Measurements from ENCODE around the gene PF4V1. TPM values are rescaled to one million over a fixed set of nuclear protein-coding genes. Genes with fewer than 3 reads are reported as not detected.
A peak's percentile ranks its signal among the peaks of the same experiment; 100 is the strongest.

Gene PF4V1
- total RNA-seq, 1 donor from 2014 or later: not detected

DNA sequence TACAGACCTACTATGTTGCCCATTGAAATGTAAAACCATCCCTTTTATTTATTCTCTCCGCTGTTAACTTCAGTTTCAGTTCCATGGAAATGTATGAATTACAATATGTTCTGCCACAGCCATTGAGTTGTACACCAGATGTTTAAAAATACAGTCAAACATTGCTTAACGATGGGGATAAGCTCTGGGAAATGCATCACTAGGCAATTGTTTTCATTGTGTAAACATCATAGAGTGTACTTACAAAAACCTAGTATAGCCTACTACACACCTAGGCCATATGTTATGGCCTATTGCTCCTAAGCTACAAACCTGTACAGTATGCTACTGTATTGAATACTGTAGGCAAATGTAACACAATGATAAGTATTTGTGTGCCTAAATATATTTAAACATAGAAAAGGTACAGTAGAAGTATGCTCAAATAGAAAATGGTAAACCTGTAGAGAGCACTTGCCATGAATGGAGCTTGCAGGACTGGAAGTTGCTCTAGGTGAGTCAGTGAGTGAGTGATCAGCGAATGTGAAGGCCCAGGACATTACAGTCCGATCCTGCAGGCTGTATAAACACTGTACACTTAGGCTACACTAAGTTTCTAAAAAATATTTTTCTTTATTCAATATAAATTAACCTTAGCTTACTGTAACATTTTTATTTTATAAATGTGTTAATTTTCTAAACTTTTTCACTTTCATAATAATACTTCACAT lies 2.7 kb upstream of the PF4V1 start:
- TF ChIP-seq POLR2A (IDR thresholded peaks at IDR 0.05) (no peak), CTCF (IDR thresholded peaks at IDR 0.05) (no peak), POLR2AphosphoS5 (IDR thresholded peaks at IDR 0.05; ENCODE audit: insufficient read depth in 1 of 2, low read depth in 1 of 2) (no peak)
- Histone ChIP-seq H3K27ac (no peak overlapping the region), H3K36me3 (no peaks in the 10 kb centered on the region), H3K4me3 (no peak overlapping the region), H3K4me1 (peaks cover 10% of the 10 kb centered on the region), H3K9me3 (no peaks in the 10 kb centered on the region), H3K27me3 (no peaks in the 10 kb centered on the region)
- no peak for DNase-seq (ENCODE audit: extremely low spot score in 2 of 2)
- intact Hi-C loops (cut with DNase I): no loop called here

DNA sequence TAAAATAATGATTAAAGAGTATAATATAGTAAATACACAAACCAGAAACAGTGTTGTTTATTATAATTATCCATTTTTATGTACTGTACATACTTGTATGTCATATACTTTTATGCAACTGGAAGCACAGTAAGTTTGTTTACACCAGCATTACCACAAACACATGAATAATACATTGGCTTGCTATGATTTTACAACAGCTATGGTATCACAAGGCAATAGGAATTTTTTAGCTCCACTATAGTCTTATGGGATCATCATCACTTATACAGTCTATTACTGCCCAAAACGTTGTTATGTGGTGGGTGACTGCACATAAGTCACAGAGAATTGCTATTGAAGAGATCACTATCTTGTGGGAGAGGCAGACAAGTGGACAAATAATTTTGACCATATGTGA lies 1.8 kb upstream of the PF4V1 start:
- no peak overlapping the region for H3K27ac ChIP-seq
- H3K4me1 ChIP-seq: peaks cover 10% of the 10 kb centered on the region
- no peaks in the 10 kb centered on the region for H3K9me3 ChIP-seq
- DNase-seq (ENCODE audit: extremely low spot score in 2 of 2): no peak
- TF ChIP-seq CTCF (IDR thresholded peaks at IDR 0.05): no peak
- no peak for TF ChIP-seq POLR2AphosphoS5 (IDR thresholded peaks at IDR 0.05; ENCODE audit: insufficient read depth in 1 of 2, low read depth in 1 of 2)
- TF ChIP-seq POLR2A (IDR thresholded peaks at IDR 0.05): no peak
- no peaks in the 10 kb centered on the region for H3K36me3 ChIP-seq
- no peaks in the 10 kb centered on the region for H3K27me3 ChIP-seq
- no peak overlapping the region for H3K4me3 ChIP-seq
- intact Hi-C loops (cut with DNase I): no loop called here

DNA sequence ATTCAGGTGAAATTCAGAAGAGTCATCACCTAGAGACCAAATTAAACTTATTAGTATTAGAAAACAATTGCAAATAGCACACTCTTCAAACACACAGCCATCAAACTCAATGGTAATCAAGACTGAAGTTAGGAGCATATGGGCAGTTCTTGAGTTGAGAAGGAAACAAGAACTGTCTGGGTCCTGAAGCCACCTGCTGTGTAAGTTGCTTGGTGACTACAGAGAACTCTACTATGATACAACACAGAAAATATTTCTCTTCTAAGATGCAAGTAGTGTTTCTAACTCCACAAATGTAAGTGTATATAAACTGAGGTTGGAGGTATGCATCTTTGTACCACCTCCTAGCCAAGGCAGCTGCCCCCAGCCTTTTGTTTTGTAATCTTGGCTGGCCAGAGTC lies 325 bp upstream of the PF4V1 start:
- DNase-seq (ENCODE audit: extremely low spot score in 2 of 2): no peak
- Histone ChIP-seq H3K4me3 (no peak overlapping the region), H3K36me3 (no peaks in the 10 kb centered on the region), H3K9me3 (no peaks in the 10 kb centered on the region), H3K27ac (no peak overlapping the region), H3K27me3 (no peaks in the 10 kb centered on the region), H3K4me1 (peaks cover 10% of the 10 kb centered on the region)
- intact Hi-C loops (cut with DNase I): no loop called here
- TF ChIP-seq POLR2A (IDR thresholded peaks at IDR 0.05) (no peak), POLR2AphosphoS5 (IDR thresholded peaks at IDR 0.05; ENCODE audit: insufficient read depth in 1 of 2, low read depth in 1 of 2) (no peak), CTCF (IDR thresholded peaks at IDR 0.05) (no peak)

- Histone ChIP-seq H3K27me3 (no peaks in the 10 kb centered on the region), H3K36me3 (no peaks in the 10 kb centered on the region), H3K4me3 (peak overlapping the region; percentile 19 to 32), H3K9me3 (no peaks in the 10 kb centered on the region), H3K4me1 (peaks cover 10% of the 10 kb centered on the region), H3K27ac (no peak overlapping the region)
- no peak for TF ChIP-seq CTCF (IDR thresholded peaks at IDR 0.05)
- no peak for TF ChIP-seq POLR2AphosphoS5 (IDR thresholded peaks at IDR 0.05; ENCODE audit: insufficient read depth in 1 of 2, low read depth in 1 of 2)
- no peak for TF ChIP-seq POLR2A (IDR thresholded peaks at IDR 0.05)
- no peak for DNase-seq (ENCODE audit: extremely low spot score in 2 of 2)
- intact Hi-C loops (cut with DNase I): no loop called here
These were observed 800 bp downstream of the PF4V1 start for GRCh38 chr4:73853718-73854473.

GRCh38 chr4:73855406-73855805 lies 2.3 kb downstream of the PF4V1 start:
- Histone ChIP-seq H3K4me1 (peaks cover 16% of the 10 kb centered on the region), H3K36me3 (no peaks in the 10 kb centered on the region), H3K27ac (no peak overlapping the region), H3K27me3 (no peaks in the 10 kb centered on the region), H3K9me3 (no peaks in the 10 kb centered on the region), H3K4me3 (no peak overlapping the region)
- intact Hi-C loops (cut with DNase I): no loop called here
- TF ChIP-seq POLR2AphosphoS5 (IDR thresholded peaks at IDR 0.05; ENCODE audit: insufficient read depth in 1 of 2, low read depth in 1 of 2) (no peak), POLR2A (IDR thresholded peaks at IDR 0.05) (no peak), CTCF (IDR thresholded peaks at IDR 0.05) (no peak)
- no peak for DNase-seq (ENCODE audit: extremely low spot score in 2 of 2)

Data from vagina (tissue), 2 donors.